IPS-20b (cell line): Measurements from ENCODE around the gene RHPN2.

ENCODE experiments used
- H3K27ac ChIP-seq: one replicate; pipeline ENCODE4 v1.5.1; 2013; ENCODE audit warnings: low read length
- H3K27me3 ChIP-seq: 2 replicates; pipeline ENCODE4 v1.6.1; 2013; ENCODE audit warnings: mild to moderate bottlenecking, low read length, inconsistent platforms; ENCODE audit not compliant: insufficient read depth
- H3K36me3 ChIP-seq: 2 replicates; pipeline ENCODE4 v1.6.1; 2013; ENCODE audit warnings: low read depth, mild to moderate bottlenecking, inconsistent platforms, low read length, moderate library complexity; ENCODE audit not compliant: insufficient read depth
- H3K4me1 ChIP-seq: 2 replicates; pipeline ENCODE4 v1.6.1; 2013; ENCODE audit warnings: mild to moderate bottlenecking, control low read depth, inconsistent platforms, low read length, moderate library complexity; ENCODE audit not compliant: insufficient read depth
- H3K4me3 ChIP-seq: 2 replicates; pipeline ENCODE4 v1.5.1; 2013; ENCODE audit warnings: mild to moderate bottlenecking, low read length, inconsistent platforms
- H3K9ac ChIP-seq: 2 replicates; pipeline ENCODE4 v1.6.1; 2013; ENCODE audit warnings: low read depth, mild to moderate bottlenecking, inconsistent platforms, low read length, moderate library complexity
- H3K9me3 ChIP-seq: 2 replicates; pipeline ENCODE4 v1.6.1; 2013; ENCODE audit warnings: mild to moderate bottlenecking, low read depth, low read length, inconsistent platforms; ENCODE audit not compliant: insufficient read depth

RHPN2 gene

DNA sequence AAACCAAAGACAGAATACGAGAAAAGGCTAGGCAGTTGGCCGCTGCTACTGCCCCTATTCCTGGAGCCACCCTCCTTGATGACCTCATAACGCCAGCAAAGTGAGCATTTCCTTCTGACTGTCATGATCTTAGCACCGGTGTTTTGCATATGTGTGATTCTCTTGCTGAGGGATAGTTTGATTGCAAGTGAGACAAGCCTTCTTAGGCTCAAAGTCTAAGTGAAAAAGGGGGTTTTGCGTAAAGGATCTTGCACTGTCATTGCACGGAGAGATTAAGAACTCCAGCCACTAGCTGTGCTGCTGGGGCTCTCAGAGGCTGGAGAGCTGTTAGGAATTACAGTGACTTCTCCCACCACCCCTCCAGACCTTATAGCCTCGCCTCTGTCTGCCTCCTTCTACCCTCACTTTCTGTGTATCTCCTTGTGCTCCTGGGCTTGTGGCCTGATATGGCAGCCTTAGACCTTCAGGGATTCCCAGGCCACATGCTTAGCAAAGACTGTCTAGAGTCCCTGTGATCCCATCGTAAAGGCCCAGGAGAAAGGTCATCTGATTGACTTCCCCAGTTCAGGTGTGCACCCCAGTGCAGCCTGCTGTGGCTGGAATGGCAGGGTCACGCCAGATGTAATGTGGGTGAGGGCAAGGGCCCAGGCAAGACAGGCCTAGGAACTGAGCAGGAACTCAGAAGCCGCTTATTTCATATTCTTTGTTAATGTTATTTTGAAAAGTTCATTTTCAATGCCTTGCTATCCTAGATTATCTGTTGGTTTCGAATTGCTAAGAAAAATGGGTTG is 28.9 kb upstream of the RHPN2 start:
- Histone ChIP-seq H3K36me3 (peaks cover 79% of the 10 kb centered on the region), H3K4me1 (0 out of 2 replicates have a peak, but pooled peaks cover 3% of the 10 kb centered on the region), H3K9me3 (no peaks in the 10 kb centered on the region), H3K4me3 (no peak overlapping the region), H3K27ac (no peak overlapping the region), H3K27me3 (no peaks in the 10 kb centered on the region), H3K9ac (no peak overlapping the region)

DNA sequence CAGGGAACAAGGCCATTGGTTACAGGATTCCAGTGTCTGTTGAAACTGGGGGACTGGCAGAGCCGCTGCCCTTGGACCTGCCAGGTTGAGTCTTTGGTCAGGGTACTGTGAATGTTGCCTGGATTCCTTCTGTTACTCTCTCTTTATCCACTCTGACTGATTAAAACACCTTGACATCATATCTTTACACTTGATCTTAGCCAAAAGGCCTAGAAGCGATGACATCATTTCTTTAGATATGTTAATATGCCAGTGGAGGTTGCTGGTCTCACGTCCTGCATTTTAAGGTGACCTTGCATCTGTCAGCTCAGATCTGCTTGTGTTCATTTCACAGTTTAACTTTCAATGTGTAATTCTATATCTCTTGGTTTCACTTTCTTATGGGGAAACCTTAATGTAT is 25.5 kb upstream of the RHPN2 start:
- H3K4me1 ChIP-seq, result 0 out of 2 replicates have a peak, but pooled peaks cover 3% of the 10 kb centered on the region
- no peaks in the 10 kb centered on the region for H3K9me3 ChIP-seq
- H3K9ac ChIP-seq, result no peak overlapping the region
- H3K4me3 ChIP-seq, result no peak overlapping the region
- H3K27me3 ChIP-seq, result no peaks in the 10 kb centered on the region
- no peak overlapping the region for H3K27ac ChIP-seq
- H3K36me3 ChIP-seq, result peaks cover 58% of the 10 kb centered on the region

DNA sequence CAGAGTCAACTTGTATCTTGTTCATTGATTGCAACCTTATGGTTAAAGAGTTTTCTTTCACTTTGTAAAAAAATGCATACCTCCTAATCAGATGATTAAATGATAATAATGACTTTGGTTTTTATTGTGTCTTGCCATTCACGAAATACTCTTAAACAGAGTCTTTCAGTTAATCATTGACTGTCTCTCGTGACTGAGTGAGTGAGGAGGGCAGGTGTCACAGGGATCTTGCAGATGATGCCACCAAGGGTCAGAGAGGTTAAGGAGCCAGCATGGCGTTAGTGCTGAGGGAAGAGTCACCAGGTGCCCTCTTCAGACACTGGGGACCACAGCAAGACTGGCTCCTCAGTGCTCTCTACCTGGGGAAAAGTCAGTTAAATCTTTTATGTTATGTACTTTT is 24.3 kb upstream of the RHPN2 start:
- H3K9me3 ChIP-seq, result no peaks in the 10 kb centered on the region
- 0 out of 2 replicates have a peak, but pooled peaks cover 3% of the 10 kb centered on the region for H3K4me1 ChIP-seq
- H3K27ac ChIP-seq, result no peak overlapping the region
- H3K9ac ChIP-seq, result no peak overlapping the region
- H3K36me3 ChIP-seq, result peaks cover 48% of the 10 kb centered on the region
- H3K4me3 ChIP-seq, result no peak overlapping the region
- no peaks in the 10 kb centered on the region for H3K27me3 ChIP-seq

DNA sequence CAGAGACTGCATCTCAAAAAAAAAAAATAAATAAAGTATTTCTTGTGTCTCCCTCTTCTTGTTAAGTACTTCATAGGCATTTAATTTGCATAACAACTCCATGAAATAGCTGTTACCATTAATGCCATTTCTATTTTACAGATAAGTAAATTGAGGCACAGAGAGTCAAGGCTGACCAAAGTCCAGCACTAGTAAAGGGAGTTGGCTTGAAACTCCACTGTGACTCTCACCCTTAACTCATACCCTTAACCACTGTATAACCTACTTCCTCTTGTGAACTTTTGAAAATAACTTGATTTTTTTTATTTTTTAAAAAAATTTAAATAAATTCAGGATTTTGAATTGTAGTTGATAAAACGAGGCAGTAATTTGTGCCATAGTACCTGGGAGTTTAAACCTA is 22.3 kb upstream of the RHPN2 start:
- H3K9me3 ChIP-seq, result no peaks in the 10 kb centered on the region
- 0 out of 2 replicates have a peak, but pooled peaks cover 3% of the 10 kb centered on the region for H3K4me1 ChIP-seq
- peaks cover 32% of the 10 kb centered on the region for H3K36me3 ChIP-seq
- no peak overlapping the region for H3K27ac ChIP-seq
- no peak overlapping the region for H3K4me3 ChIP-seq
- no peaks in the 10 kb centered on the region for H3K27me3 ChIP-seq
- H3K9ac ChIP-seq, result no peak overlapping the region

DNA sequence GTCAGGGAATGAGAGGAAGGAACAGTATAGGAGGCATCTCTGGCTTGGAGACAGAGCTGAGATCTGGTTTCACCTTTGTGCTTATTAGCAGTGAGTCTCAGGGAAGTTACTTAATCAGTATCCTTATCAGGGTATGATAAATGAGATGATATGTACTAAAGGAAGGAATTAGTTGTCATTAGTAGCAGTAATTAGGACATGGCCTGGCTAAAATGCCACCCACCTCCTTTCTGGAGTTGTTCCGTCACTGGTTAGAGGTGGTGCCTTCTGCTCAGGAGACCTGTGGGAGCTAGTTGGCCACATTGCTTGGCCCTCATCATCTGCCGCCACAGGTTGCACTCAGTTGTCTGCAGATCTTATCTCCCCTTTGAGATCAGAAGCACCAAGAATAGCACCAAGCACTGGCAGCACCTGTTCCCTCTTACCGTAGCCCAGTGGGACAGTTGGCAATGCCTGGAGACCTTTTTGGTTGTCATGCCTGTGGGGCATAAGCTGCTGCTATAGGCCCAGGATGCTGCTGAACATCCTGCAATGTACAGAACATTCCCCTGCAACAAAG is 21.0 kb upstream of the RHPN2 start:
- 0 out of 2 replicates have a peak, but pooled peaks cover 3% of the 10 kb centered on the region for H3K4me1 ChIP-seq
- H3K9ac ChIP-seq, result no peak overlapping the region
- no peaks in the 10 kb centered on the region for H3K27me3 ChIP-seq
- H3K27ac ChIP-seq, result no peak overlapping the region
- H3K4me3 ChIP-seq, result no peak overlapping the region
- H3K36me3 ChIP-seq, result peaks cover 22% of the 10 kb centered on the region
- H3K9me3 ChIP-seq, result no peaks in the 10 kb centered on the region

DNA sequence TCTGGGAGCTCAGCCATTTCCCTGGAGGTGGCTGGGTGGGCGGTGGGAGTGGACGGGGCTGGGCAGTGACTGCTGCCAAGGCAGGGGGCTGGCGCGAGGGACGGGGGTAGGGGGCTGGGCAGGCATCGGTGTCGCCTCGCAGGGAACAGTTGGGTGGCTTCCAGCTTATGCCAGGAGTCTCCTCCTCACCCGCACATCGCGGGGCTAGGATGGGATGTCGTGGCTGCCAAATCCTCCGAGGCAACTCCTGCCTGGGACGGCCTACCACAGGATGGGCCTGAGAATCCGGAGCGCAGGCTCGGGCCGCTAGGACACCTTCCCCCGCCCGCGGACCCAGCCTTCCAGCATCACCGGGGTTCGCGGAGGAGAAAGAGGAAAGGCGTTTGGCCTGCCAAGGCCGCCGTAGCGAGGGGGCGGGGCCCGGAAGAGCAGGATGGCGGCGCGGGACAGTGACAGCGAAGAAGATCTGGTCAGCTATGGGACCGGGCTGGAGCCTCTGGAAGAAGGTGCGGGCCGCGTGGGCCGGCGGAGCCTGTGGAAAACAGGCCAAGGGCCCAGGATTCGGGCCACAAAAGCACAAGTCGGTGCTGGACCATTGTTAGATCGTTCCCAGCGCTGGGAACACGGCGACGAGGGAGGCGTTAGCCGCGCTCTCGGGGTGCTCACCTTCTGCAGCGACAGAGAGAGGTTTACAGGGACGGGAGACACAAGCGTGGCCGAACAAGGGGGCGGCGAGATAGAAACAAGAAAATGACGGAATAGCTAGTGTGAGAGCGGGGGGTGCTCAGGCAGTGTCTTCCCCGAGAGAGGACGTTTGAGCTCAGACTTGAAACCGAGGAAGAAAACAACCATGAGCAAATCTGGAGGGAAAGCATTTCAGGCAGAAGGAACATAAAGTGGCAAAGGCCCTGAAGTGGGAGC is 16.3 kb upstream of the RHPN2 start, which contains the start of gene GPATCH1:
Gene GPATCH1, plus strand, starts transcription at position 421 of the 921 bp plus-strand sequence. Its CDS starts 13 bp downstream, at position 434.
- Histone ChIP-seq H3K9ac (peak within 1 kb of the TSS; percentile 91), H3K4me3 (peak within 1 kb of the TSS; percentile 97), H3K4me1 (no peaks in the 10 kb centered on the region), H3K36me3 (no peaks in the 10 kb centered on the region; the same call in 1 of the 2 replicates), H3K27ac (no peak within 1 kb of the TSS), H3K27me3 (no peaks in the 10 kb centered on the region), H3K9me3 (no peaks in the 10 kb centered on the region)

DNA sequence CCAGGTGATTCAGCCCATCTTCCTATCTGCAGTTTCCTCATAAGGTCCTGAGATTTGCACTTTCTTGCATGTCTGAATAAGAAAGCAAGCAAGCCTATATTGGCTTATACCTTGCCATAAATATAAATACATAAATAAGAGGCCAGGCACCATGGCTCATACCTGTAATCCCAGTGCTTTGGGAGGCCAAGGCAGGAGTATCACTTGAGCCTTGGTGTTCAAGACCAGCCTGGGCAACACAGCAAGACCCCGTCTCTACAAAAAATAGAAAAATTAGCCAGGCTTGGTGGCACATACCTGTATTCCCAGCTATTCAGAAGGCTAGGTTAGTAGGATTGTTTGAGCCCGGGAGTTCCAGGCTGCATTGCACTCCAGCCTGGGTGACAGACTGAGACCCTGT is 10.8 kb upstream of the RHPN2 start:
- no peaks in the 10 kb centered on the region for H3K9me3 ChIP-seq
- no peaks in the 10 kb centered on the region for H3K27me3 ChIP-seq
- H3K27ac ChIP-seq, result no peak overlapping the region
- H3K4me3 ChIP-seq, result no peak overlapping the region
- no peaks in the 10 kb centered on the region for H3K4me1 ChIP-seq
- H3K36me3 ChIP-seq, result no peaks in the 10 kb centered on the region
- H3K9ac ChIP-seq, result no peak overlapping the region

DNA sequence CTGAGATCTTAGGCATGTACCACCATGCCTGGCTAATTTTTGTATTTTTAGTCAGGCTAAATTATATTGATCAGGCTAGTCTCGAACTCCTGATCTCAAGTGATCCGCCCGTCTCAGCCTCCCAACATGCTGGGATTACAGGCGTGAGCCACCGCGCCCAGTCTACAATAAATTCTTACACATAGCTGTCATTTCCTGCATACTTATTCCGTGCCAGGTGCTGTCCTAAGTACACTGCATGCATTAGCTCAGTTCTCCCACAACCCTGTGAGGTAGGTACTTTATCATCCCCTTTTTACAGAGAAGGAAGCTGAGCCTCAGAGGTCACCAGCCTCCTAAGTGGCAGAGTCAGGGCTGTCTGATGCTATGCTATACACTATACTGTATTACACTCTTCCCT is 7.2 kb upstream of the RHPN2 start:
- Histone ChIP-seq H3K9me3 (no peaks in the 10 kb centered on the region), H3K4me3 (no peak overlapping the region), H3K27me3 (no peaks in the 10 kb centered on the region), H3K9ac (no peak overlapping the region), H3K36me3 (no peaks in the 10 kb centered on the region), H3K27ac (no peak overlapping the region), H3K4me1 (no peaks in the 10 kb centered on the region; the same call in 1 of the 2 replicates)

DNA sequence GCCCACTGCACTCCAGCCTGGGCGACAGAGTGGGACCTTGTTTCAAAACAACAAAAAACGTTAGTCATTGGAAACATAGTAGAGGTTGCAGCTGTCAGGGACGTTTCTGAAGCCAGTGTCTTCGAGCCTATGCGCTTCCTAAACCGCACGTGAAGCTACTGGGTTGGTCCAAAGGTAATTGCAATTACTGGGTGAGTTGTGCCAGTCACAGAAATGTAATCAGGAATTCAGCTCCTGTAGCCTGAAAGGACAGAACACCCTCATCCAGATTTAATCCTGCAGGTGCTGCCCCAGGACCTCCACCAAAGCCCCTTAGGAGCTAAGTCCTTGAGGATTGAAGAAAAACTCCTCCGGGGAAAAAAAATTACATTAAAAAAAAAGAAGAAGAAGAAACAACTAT is 2.4 kb upstream of the RHPN2 start:
- Histone ChIP-seq H3K27ac (no peak overlapping the region), H3K27me3 (peaks cover 18% of the 10 kb centered on the region; the same call in 1 of the 2 replicates), H3K4me3 (no peak overlapping the region), H3K4me1 (peaks cover 3% of the 10 kb centered on the region), H3K36me3 (no peaks in the 10 kb centered on the region), H3K9me3 (no peaks in the 10 kb centered on the region), H3K9ac (no peak overlapping the region)

DNA sequence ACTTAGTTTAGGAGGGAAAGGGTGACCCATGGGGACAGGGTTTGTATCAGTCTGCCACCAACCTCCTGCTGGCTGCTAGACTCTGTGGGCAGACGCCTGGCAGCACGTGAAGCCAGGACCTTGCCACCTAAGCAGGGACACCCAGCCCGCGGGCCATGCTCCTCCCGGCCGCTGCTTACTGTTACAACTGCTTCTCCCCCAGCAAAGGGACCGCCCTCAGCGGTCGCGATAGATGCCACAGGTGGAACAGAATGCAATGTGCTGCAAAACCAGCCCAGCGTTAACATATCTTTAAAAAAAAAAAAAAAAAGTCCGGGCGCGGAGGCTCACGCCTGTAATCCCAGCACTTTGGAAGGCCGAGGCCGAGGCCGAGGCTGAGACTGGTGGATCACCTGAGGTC is 1.9 kb upstream of the RHPN2 start:
- no peak overlapping the region for H3K27ac ChIP-seq
- no peaks in the 10 kb centered on the region for H3K36me3 ChIP-seq
- H3K4me1 ChIP-seq, result peaks cover 3% of the 10 kb centered on the region
- H3K4me3 ChIP-seq, result no peak overlapping the region
- H3K9ac ChIP-seq, result no peak overlapping the region
- H3K27me3 ChIP-seq, result peaks cover 18% of the 10 kb centered on the region; the same call in 1 of the 2 replicates
- H3K9me3 ChIP-seq, result no peaks in the 10 kb centered on the region

DNA sequence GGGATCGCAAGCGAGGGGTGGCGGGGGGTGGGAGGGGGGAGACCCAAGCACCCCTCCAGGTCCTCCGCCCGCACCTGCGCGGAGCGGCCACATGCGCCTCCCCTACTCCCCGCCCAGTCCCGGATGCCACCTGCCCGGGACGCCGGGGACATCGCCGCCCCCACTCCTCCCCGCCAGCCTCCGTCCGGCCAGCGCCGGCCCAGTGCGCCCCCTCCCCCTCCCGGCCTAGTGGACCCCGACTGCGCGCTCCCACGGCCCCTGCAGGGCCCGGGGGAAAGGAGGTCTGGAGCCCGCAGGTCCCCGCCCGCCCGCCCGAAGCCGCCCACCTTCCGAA is 263 bp downstream of the RHPN2 start:
- peak overlapping the region; percentile 74 for H3K4me3 ChIP-seq
- peaks cover 18% of the 10 kb centered on the region; the same call in 1 of the 2 replicates for H3K27me3 ChIP-seq
- H3K9me3 ChIP-seq, result no peaks in the 10 kb centered on the region
- H3K4me1 ChIP-seq, result peaks cover 3% of the 10 kb centered on the region; the same call in 1 of the 2 replicates
- peak overlapping the region; percentile 41; the same call in 1 of the 2 replicates for H3K9ac ChIP-seq
- no peak overlapping the region for H3K27ac ChIP-seq
- no peaks in the 10 kb centered on the region for H3K36me3 ChIP-seq
